A549 treated with CORT108297 at 1 μM for 4 hours (cell line): ENCODE data around the gene CDH3. TPM values are rescaled to one million over a fixed set of nuclear protein-coding genes. Genes with fewer than 3 reads are reported as not detected.

Experiments
- total RNA-seq: library from RNA; stranded (reverse); fragments of 200-300 nt; extraction: Qiagen RNA extraction; gene quantifications from 5 replicates; pipeline ENCODE4 v1.2.3, GENCODE V29; 2022

Gene CDH3
- total RNA-seq: 0.12 to 0.60 TPM (median 0.23 TPM) in 5 replicates

GRCh38 chr16:68644715-68645493 is at the start of gene CDH3:
TSS of gene CDH3 (plus strand) at chr16:68645310. CDS start at chr16:68645380, 70 bp downstream.

GRCh38 chr16:68737046-68737729 is 92.1 kb downstream of the CDH3 start, which contains the start of gene CDH1:
TSS of gene CDH1 (plus strand) at chr16:68737292. CDS start at chr16:68737416, 124 bp downstream.

Other genes with a start within 250 kb of the CDH3 start
- gene SMPD3, start 196.8 kb upstream of the CDH3 start, total RNA-seq: 0.10 to 0.31 TPM (median 0.14 TPM) in 5 replicates
- 6.4 to 12.0 TPM (median 8.2 TPM) in 5 replicates for gene ZFP90, start 106.0 kb upstream of the CDH3 start, total RNA-seq
- gene CDH1, start 92.0 kb downstream of the CDH3 start, total RNA-seq: 3.3 to 4.2 TPM (median 3.4 TPM) in 5 replicates
- gene TANGO6, start 198.2 kb downstream of the CDH3 start, total RNA-seq: 5.3 to 7.5 TPM (median 6.7 TPM) in 5 replicates